ENCODE data around the gene TMCC3.
A peak's percentile ranks its signal among the peaks of the same experiment; 100 is the strongest.
"Not testable (repeated sequence)": the region's sequence is repeated elsewhere in the genome, so short reads cannot be mapped to it uniquely, and the experiment has no call there.

The TMCC3 gene

DNA sequence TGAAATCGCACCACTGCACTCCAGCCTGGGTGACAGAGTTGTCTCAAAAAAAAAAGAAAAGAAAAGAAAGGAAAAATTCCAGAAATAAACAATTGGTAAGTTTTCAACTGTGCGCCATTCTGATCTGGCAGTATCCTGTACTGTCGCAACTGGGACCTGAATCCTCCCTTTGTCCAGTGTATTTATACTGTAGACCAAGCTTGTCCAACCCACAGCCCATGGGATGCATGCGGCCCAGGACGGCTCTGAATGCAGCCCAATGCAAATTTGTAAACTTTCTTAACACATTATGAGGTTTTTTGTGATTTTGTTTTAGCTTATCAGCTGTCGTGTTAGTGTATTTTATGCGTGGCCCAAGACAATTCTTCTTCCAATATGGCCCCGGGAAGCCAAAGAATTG, 84.7 kb downstream of the TMCC3 start:
- no peak for DNase-seq (ENCODE audit: low spot score)

- DNase-seq (ENCODE audit: low spot score): no peak
Measured at GRCh38 chr12:94563286-94563685, 87.1 kb downstream of the TMCC3 start.

GRCh38 chr12:94561943-94562411, 88.4 kb downstream of the TMCC3 start:
- no peak for DNase-seq (ENCODE audit: low spot score)

DNA sequence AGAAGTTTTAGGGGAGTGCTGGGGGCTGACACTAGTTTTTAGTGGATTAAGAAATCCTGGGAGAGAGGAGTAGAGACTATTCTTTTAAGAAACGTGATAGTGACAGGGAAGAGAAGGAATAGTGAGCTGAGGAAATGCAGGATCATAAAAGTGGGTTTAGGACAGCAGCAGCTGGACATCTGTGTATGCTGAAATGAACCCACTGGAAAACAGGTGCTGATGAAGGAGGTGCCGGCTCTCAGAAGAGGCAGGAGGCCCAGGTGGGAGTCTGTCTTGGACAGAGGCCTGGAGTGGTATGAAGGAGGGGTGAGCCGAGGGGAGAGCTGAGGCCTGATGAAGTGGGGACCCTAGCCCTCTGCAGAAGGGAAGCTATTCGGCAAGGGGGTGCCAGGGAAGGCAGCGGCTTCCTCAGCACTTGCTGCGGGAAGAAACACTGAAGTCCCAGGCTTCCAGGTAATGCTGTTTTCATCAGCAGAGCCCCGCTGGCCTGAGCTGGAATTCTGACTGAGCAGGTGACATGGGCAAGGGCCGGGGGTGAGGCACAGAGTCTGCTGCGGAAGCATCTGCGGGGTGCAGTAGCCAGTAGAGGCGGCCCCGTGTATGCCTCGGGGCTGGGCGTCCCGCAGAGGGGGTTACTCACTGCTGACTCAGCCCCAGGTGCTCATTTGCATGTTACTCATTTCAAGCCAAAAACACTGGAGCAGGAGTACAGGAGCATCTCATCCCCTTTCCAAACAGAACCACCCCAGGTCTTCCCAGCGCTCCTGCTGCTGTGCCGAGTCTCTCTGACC, 89.7 kb downstream of the TMCC3 start:
- DNase-seq (ENCODE audit: low spot score): no peak

DNA sequence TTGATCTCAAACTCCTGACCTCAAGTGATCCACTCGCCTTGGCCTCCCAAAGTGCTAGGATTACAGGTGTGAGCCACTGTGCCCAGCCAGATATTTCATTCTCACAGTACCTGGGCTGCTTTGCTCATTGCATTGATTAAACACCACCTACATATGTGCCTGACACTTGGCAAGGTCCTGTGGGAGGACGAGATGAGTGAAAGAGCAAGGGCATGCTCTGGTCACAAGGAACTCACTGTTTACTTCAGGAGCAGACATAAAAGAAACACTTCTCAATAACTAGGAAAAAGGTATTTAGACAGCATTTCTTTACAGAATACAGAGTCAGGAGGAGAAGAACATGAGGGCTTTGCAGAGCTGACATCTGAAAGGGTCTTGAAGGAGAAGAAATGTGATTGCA, 91.7 kb downstream of the TMCC3 start:
- DNase-seq (ENCODE audit: low spot score): no peak

DNA sequence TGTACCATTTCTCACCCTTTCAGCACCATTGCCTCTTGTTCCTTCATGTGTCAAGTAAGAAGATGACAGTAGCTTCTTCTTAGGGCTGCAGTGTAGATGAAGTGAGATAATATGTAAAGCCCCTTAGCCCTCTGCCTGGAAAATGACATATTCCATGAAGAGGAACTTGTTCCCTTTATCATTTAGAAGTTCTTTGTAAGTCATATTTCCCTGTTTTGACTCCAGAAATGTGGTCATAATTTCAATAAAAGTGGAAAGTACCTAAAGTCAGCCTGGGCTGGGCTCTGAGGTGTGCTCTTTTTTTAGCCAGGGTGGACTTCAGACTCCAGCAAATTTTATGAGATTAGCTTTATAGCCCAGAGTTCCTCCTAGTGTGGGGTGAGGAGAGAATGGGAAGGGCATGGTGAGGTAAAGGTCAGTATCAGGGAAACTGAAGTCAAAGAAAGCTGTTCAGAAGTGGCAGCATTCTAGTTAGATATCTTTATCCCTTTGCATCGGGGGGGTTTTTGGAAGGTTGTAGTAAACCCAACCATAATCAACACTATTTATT, 92.5 kb downstream of the TMCC3 start:
- peak; percentile 22 for DNase-seq (ENCODE audit: low spot score)

GRCh38 chr12:94555687-94556086, 94.7 kb downstream of the TMCC3 start:
- DNase-seq (ENCODE audit: low spot score): no peak

- DNase-seq (ENCODE audit: low spot score): no peak
Measured at GRCh38 chr12:94553875-94554274, 96.5 kb downstream of the TMCC3 start.

DNA sequence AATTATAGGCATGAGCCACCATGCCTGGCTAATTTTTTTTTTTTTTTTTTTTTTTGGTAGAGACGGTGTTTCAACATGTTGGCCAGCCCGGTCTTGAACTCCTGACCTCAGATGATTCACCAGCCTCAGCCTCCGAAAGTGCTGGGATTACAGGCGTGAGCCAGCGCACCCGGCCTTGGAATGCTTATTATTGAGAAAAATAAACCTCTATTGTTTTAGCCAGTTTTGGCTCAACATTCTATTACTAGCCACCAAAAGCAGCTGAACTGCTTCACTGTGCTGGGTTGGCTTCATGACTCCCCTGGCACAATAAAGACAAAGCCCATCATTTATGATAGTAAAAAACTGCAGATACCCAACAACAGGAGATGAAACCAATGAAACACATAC, 97.2 kb downstream of the TMCC3 start:
- no peak for DNase-seq (ENCODE audit: low spot score)

DNA sequence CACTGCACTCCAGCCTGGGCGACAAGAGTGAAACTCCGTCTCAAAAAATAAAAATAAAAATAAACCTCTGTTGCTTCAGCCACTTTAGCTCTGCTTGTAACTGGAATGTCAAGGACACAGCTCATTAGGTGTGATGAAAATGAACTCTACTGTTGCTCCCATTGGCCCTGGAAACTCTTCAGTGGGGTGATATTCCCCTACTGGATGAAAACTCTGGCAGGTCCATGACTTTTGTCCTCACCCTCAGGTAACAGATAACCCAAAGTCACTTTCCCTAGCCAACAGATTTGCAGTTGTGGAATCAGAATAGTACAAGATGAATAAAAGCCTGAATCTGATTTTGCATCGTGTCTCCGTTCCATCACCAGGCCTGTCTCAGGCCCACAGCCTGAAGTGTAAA, 98.5 kb downstream of the TMCC3 start:
- no peak for DNase-seq (ENCODE audit: low spot score)

DNA sequence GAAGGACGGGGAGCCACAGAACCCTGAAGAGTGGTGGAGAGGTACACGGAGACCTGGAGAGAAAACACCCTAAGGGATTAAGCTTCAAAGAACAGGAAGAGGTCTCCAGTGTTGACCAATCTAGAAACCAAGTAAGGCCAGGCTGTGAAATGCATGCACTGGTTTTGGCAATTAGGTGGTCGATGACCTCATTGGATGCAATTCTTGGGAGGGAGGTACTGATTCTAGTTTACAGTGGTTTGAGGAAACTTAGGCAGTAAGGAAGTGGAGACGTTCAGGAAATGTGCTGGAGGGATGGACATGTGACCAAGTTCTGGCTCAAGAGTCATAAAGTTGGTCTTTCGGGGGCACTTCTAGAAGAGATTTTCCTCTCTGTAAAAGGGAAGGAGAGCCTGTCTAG, 99.4 kb downstream of the TMCC3 start:
- no peak for DNase-seq (ENCODE audit: low spot score)

DNA sequence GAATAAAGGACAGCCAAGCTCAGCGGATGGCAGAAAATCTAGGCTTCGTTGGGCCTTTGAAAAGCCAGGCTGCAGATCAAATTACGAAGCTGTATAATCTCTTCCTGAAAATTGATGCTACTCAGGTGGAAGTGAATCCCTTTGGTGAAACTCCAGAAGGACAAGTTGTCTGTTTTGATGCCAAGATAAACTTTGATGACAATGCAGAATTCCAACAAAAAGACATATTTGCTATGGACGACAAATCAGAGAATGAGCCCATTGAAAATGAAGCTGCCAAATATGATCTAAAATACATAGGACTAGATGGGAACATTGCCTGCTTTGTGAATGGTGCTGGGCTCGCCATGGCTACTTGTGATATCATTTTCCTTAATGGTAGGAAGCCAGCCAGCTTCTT, 101.5 kb downstream of the TMCC3 start:
- not testable (repeated sequence) for DNase-seq (ENCODE audit: low spot score)

DNA sequence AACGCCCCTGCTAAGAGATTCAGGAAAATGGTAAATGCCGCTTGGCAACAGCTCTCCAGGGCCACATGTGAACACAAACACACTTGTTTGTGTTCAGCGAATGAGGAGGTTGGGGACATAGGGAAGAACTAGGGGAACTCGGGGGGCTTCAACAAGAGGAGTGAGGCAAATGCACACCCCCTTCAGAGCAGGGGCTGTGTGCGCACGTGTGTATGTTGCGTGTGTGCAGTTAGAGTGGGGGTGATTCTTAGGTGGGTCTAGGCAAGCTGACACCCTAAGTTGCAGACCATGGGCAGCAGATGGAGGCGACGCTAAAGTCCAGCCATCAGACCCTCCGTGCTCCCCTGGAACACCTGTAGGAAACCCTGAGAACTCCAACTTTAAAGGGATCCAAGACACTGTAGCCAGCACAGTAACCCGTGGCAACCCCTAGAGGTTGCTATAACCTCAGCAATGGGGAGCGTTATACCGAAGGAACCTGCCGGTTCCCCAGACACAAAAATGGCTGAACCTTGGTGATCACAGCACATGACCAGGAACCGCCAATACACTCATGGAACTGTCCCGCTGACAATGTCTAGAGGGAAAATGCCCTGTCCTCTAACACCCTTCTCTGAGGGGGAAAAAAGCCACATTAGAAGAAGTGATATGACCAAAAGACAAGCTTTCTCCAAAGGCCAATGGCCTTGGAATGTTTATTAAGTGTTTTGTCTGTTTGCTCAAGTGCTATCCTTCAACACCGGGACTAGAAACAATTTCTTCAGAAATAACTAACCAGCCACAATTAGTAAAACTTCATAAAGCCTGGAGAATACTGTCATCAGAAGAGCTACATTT, 104.2 kb downstream of the TMCC3 start:
- DNase-seq (ENCODE audit: low spot score): peak; percentile 71

DNA sequence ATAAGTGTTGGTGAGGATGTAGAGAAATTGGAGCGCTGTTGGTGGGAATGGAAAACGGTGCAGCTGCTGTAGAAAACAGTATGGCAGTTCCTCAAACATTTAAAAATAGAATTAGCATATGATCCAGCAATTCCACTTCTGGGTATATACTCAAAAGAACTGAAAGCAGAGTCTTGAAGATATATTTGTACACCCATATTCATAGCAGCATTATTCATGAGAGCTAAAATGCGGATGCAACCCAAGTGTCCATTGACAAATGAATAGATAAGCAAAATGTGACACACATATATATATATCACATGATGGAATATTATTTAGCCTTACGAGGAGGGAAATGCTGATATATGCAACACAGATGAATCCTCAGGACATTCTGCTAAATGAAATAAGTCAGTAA, 106.0 kb downstream of the TMCC3 start:
- no peak for DNase-seq (ENCODE audit: low spot score)

DNA sequence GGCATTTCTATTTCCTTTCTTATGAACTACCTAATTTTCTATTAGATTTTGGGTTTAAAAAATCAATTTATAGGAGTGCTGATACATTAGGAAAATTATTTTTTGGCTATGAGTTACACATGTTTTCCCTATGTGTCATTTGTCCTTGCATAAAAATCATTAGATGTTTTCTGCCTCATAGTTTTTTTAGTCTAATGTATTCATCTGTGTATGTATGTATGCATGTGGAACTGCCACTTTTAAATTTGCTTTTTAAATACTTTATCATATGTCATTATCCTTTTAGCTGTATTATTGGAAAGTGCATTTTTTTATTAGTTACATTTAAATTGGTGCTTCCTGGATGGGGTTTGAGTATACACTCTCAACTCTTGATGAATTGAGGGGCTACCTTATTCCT, 112.0 kb downstream of the TMCC3 start:
- no peak for DNase-seq (ENCODE audit: low spot score)

DNA sequence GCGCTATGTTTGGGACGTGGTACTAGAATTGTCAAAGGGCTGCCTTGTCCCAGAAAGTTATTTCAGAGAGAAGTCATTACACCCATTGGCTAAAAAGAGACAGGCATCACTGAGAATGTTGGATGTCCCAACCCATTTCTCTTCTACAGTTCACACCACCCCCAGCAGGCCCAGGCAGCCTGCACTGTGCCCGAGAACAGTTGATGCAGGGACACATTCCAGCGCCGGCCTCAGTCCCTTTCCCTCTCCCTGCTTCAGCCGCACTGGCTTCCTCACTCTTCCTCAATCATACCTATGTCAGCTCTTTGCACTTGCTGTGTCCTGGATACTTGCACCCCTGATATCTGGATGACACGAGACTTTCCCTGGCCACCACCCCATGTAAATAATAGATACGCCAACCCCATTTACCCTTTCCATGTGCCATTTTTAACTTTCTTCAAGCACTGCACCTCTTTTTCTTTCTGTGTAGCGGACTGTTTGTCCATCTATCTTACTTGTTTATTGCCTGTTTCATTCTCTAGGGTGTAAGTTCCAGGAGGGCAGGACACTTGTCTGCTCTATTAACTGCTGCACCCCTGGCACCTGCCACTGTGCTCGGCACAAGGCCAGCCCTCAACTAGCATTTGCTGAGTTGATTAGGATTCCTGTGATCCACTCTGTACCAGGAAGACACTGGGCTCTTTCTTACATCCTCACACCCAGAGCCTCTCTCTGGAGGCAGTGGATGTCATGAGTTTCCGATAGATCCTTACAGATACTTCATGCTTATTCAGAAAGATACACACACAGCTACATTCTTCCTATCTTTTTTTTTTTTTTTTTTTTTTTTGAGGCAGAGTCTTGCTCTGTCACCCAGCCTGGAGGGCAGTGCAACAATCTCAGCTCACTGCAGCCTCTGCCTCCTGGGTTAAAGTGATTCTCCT, 114.1 kb downstream of the TMCC3 start:
- no peak for DNase-seq (ENCODE audit: low spot score)

DNA sequence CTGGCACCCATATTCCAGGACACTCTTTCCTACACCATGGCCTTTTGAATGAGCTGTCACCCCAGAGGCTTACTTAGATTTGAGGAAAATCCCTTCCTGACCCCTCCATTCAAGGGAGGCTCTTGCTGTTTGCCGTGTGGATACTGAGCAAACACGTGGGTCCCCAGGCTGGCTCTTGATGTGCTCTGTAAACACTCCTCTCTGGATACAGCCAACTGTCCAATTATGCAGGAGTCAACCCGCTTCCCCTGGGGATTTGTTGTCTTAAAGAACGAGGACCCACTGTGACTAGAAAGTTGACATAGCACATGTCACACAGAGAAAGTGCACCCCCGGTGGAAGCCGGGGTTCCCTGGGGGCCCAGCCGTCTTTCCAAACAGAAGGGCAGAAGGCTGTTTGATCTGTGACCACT, 114.8 kb downstream of the TMCC3 start:
- DNase-seq (ENCODE audit: low spot score): peak; percentile 23

DNA sequence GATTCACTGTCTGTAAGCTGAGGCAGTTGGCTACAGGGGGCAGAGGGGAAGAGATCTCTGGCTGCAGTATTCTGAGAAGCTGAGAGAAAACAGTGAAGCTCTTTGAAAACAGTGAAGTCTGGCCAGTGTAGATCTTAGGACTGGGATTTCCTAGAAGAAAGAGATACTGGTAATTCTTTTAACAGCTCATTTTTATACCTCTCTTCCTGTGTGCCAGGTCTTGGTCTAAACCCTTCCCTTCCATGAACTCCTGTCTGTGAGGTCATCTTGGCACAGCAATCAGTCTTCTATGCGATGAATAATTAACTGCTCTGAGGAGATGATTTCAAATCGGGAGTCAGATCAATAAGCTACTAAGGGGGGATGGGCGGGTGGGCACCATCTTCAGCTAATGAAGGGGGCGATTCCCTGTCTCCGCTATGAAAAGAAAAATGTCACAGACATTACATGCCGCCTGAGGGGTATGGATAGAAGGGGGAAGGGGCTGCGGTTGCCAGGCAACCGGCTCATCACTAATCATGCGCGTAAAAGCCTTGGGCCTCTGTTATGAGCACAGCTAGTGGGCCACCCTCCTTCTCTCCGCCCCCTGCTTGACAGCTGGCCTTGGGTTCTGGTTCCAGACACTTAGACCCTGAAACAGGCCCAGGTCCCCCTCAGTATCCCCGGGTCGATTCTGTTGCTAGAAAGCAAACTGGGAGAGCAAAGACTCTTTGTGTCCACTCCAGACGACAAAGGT, 115.4 kb downstream of the TMCC3 start:
- no peak for DNase-seq (ENCODE audit: low spot score)

- DNase-seq (ENCODE audit: low spot score): no peak
Measured at GRCh38 chr12:94534278-94534677, 116.1 kb downstream of the TMCC3 start.

GRCh38 chr12:94532490-94533422, 117.6 kb downstream of the TMCC3 start:
- peak; percentile 69 for DNase-seq (ENCODE audit: low spot score)

All from HuH-7 (cell line).